GM10266 (cell line): Measurements from ENCODE around the gene EGFL8.
A peak's percentile ranks its signal among the peaks of the same experiment; 100 is the strongest.

Source experiments
- DNase-seq: peaks from one replicate; pipeline ENCODE4 v3.0.0; 2012; ENCODE audit errors: extremely low spot score
- TF ChIP-seq, protein P1 (sequence below): IDR thresholded peaks from 2 replicates; pipeline ENCODE4 v1.5.1; 2012; ENCODE audit warnings: mild to moderate bottlenecking, low read depth; ENCODE audit not compliant: control insufficient read depth, insufficient read depth; ENCODE audit errors: missing control alignments

The EGFL8 gene

DNA sequence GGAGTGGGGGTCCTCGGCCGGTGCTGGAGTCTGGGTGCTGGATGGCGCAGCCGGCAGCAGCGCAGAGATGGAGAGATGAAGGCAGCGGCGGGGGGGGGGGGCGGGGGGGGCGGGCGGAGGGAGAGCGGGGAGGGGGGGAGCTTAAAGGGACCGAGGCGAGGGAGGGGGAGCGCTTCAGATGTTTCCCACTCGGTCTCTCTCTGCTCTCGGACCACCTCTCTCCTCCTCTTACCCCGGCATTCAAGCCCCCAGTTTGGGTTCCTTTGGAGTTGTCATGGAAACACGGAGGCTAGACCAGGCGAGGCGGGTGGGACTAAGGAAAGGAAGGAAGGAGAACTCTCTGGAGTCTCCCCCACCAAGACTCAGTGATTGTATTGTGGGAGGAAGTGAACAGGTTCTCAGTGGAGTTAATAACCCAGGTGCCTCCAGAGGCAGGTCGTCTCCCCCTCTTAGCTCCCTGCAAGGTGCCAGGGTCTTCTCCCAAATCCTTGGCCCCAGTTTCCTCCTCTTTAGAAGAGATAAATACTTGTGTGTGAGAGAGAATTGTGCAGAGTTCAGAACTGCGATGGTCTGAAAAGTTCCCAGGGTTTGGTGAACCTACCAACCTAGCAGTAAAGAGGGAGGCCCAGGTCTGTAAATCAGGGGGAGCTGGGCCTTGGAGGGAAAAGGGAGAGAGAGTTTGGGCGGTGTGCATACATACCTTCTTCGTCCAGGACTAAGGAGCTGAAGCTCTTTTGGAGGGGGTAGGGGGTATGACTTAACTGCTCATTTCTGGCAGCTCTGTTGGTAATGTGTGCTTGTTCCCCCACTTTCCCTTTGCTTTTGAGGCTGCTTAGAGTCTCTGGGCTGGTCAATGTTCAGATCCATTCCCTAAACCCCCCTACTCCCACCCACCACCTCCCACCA, 12.3 kb upstream of the EGFL8 start, which contains the start of gene PRRT1:
Gene PRRT1 (minus strand): TSS at position 77 of the 906 bp plus-strand sequence. CDS start 112 bp downstream, outside the sequence.
- no peak for DNase-seq
- TF ChIP-seq, protein P1, sequence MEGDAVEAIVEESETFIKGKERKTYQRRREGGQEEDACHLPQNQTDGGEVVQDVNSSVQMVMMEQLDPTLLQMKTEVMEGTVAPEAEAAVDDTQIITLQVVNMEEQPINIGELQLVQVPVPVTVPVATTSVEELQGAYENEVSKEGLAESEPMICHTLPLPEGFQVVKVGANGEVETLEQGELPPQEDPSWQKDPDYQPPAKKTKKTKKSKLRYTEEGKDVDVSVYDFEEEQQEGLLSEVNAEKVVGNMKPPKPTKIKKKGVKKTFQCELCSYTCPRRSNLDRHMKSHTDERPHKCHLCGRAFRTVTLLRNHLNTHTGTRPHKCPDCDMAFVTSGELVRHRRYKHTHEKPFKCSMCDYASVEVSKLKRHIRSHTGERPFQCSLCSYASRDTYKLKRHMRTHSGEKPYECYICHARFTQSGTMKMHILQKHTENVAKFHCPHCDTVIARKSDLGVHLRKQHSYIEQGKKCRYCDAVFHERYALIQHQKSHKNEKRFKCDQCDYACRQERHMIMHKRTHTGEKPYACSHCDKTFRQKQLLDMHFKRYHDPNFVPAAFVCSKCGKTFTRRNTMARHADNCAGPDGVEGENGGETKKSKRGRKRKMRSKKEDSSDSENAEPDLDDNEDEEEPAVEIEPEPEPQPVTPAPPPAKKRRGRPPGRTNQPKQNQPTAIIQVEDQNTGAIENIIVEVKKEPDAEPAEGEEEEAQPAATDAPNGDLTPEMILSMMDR: no peak

DNA sequence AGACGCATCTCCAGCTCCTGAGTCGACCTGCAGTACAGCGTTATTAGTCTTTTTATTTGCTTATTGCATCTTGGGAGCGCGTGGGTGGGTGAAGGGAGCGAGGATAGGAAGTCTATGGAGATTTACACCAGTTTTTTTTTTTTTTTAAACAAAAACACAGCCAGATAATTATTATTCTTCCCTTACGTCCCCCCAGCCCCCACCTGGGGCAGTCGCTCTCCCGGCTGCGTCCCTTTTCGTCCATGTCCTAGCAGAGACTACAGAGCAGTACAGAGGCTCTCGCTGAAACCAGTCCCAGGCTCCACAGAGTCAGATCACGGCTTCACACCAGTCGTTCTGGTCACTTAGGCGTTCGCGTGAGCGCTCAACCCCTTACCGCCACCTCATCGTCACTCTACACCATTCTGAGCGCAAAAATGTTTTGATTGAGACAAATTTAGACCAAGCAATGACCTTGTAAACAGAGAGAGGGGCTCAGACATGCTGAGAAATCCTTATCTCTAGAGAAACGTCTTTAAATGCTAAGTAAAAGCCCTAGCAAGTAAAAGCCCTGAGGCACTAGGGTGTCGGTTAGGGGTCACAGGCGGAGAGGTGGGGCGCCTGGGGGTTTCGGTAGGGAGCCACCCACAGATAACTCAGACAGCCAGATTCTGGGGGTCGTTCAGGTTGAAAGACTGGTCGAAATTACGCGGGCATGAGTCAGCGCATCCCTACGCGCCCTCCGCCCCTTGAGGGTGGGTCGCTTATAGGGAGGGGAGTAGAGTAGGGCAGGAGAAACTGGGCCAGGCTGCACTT, 11.4 kb upstream of the EGFL8 start:
- TF ChIP-seq, protein P1: no peak
- no peak for DNase-seq

DNA sequence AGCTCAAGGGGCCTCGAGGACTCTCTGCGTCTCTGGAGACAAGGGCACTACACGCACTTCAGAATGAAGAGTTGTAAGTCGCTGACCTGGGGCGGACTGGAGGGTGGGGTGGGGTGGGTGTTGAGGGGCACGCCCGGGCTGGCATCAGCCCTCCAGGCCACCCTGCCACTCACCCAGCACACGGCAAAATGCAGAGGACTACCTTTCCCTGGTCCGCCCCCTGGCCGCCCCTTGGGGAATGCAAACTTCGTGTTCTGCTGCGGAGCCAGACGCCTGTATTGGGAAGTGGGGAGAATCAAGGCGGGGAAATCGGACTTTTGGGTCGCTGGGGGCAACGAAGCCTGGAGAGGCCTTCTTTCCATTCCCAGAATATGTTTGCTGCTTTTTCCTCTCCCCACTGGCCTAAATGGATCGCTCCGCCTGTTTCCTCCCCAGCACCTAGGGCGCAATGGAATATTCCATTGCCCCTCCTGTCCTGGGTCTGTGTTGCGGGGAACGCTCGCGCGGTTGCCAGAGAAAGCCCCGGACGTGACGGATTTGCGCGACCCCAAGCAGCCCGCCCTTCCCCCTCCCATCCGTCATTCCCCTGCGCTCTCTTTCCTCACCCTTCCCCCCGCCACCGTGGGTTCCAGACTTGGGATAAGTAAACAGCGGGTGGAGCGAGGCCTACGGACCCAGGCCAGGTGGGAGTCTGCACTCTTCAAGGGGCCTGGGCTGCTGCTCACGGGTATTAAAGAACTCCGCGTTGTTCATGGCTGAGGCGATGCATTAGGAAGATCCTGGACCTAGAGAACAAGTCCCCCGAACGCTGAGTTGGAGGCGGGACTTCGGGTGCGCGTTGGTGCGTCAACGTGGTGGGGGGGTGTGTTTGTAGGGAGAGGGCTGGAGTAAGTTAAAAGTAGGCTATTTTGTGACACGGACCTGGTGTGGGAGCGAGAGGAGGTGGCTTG, 10.6 kb upstream of the EGFL8 start, which contains the start of gene PPT2:
Gene PPT2 (plus strand): TSS at position 578 of the 950 bp plus-strand sequence. CDS start 454 bp downstream, outside the sequence.
- DNase-seq: peak; percentile 76
- TF ChIP-seq, protein P1: no peak

DNA sequence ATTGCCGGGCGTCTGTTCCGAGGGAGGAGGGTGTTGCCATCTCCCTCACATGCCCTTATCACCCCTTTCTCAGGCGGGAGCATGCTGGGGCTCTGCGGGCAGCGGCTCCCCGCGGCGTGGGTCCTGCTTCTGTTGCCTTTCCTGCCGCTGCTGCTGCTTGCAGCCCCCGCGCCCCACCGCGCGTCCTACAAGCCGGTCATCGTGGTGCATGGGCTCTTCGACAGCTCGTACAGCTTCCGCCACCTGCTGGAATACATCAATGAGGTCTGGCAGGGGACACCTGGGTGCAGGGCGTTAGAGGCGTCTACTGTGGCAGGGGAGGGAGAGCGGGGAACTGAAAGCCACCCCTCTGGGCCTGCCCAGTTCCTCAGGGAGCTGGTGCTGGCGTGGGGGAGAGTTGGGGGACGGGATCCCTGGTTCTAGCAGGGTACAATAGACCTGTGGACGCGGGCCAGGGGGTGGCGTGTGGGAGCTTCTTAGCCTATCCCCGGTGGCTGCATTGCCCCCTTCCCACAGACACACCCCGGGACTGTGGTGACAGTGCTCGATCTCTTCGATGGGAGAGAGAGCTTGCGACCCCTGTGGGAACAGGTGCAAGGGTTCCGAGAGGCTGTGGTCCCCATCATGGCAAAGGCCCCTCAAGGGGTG, 9.8 kb upstream of the EGFL8 start:
- peak; percentile 88 for DNase-seq
- TF ChIP-seq, protein P1: peak; percentile 70

DNA sequence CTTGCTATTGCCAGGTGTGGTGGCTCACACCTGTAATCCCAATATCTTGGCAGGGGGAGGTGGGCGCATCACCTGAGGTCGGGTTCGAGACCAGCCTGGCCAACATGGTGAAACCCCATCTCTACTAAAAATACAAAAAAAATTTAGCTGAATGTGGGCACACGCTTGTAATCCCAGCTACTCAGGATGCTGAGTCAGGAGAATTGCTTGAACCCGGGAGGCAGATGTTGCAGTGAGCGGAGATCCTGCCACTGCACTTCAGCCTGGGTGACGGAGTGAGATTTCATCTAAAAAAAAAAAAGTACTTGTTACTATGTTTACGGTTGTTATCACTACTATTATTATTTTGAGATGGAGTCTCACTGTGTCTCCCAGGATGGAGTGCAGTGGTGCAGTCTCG, 7.5 kb upstream of the EGFL8 start:
- DNase-seq: no peak
- TF ChIP-seq, protein P1: no peak

- TF ChIP-seq, protein P1: no peak
Observed at GRCh38 chr6:32158052-32158451, 6.3 kb upstream of the EGFL8 start.

More at GRCh38 chr6:32158052-32158451, 6.3 kb upstream of the EGFL8 start:
- no peak for DNase-seq
